Prostate gland (tissue), 2 donors: ENCODE data around the gene PTPN12. TPM values are rescaled to one million over a fixed set of nuclear protein-coding genes. Genes with fewer than 3 reads are reported as not detected.

Experiments
- DNase-seq: peaks from one replicate; pipeline ENCODE4 v3.0.0-alpha.2; 2019; ENCODE audit warnings: low spot score
- H3K27ac ChIP-seq, 2 donors: fragments of 200-600 bp; sonication (generic); 2 replicates each; pipeline ENCODE4 v1.5.1; 2017 to 2019
- H3K27me3 ChIP-seq: fragments of 200-600 bp; sonication (generic); replicated peaks from 2 replicates; pipeline ENCODE4 v1.5.1; 2019; ENCODE audit not compliant: insufficient read depth
- H3K36me3 ChIP-seq, 2 donors: fragments of 200-600 bp; sonication (generic); 1 replicate in 1 of 2; 2 replicates in 1 of 2; pipeline versions ENCODE4 v1.5.1 to v1.8.1; 2017 to 2019
- H3K4me1 ChIP-seq: fragments of 200-600 bp; sonication (generic); replicated peaks from 2 replicates; pipeline ENCODE4 v1.5.1; 2019
- H3K4me3 ChIP-seq, 2 donors: fragments of 200-600 bp; sonication (generic); 2 replicates each; pipeline ENCODE4 v1.5.1; 2017 to 2019
- H3K9me3 ChIP-seq: fragments of 200-600 bp; sonication (generic); 2 replicates; pipeline ENCODE4 v1.5.1; 2017
- CTCF ChIP-seq, 4 experiments: fragments of 200-600 bp in 2 of 4; fragments of 450-650 bp in 2 of 4; sonication (generic) in 2 of 4; IDR thresholded peaks; 1 replicate in 3 of 4; 2 replicates in 1 of 4; pipeline ENCODE4 v1.5.1; 2016 to 2019; ENCODE audit warnings: antibody characterized with exemption in 4 of 4, mild to moderate bottlenecking in 2 of 4, moderate library complexity in 2 of 4
- POLR2A ChIP-seq: fragments of 450-650 bp; IDR thresholded peaks from one replicate; pipeline ENCODE4 v1.6.1; 2016; ENCODE audit warnings: antibody characterized with exemption, mild to moderate bottlenecking
- POLR2AphosphoS5 ChIP-seq: sonication (generic); formaldehyde crosslinking; IDR thresholded peaks from one replicate; pipeline ENCODE4 v1.6.1; 2017; ENCODE audit warnings: antibody characterized with exemption
- WGBS: methylation state at CpG from one replicate; pipeline ENCODE4 v1.1.5; 2018; 5-methylcytosine and 5-hydroxymethylcytosine counted together
- intact Hi-C: fragments of 100-400 bp; cut with DNase I; formaldehyde crosslinking; loops from one replicate; pipeline ENCODE4 v1.14.2; 2022
- total RNA-seq, 2 donors: library from RNA; depleted of rRNA; stranded (reverse); fragments of >200 nt; gene quantifications; one replicate each; pipeline ENCODE4 v1.1.0, GENCODE V29; 2016

The PTPN12 gene
- total RNA-seq, 2 donors from 2014 or later = 28.0 to 63.6 TPM

- TF ChIP-seq POLR2AphosphoS5 (no peak), POLR2A (no peak), CTCF (IDR thresholded peaks at IDR 0.05) (no peak)
- no peaks in the 10 kb centered on the region for H3K4me1 ChIP-seq
- 75% methylated on average over 4 of the region's 4 CpGs for WGBS
- intact Hi-C loops = no loop called here
- DNase-seq = no peak
- H3K27me3 ChIP-seq = no peaks in the 10 kb centered on the region
- H3K4me3 ChIP-seq = no peak overlapping the region
- no peak overlapping the region for H3K27ac ChIP-seq
- H3K36me3 ChIP-seq = no peaks in the 10 kb centered on the region
- no peaks in the 10 kb centered on the region for H3K9me3 ChIP-seq
Observed at GRCh38 chr7:77619314-77619713, 82.2 kb downstream of the PTPN12 start.

GRCh38 chr7:77626586-77627308, 89.7 kb downstream of the PTPN12 start:
- no peaks in the 10 kb centered on the region for H3K36me3 ChIP-seq
- no peak for DNase-seq
- H3K4me3 ChIP-seq = no peak overlapping the region
- no peaks in the 10 kb centered on the region for H3K9me3 ChIP-seq
- intact Hi-C loops = no loop called here
- TF ChIP-seq CTCF (IDR thresholded peaks at IDR 0.05) = no peak
- no peak for TF ChIP-seq POLR2A
- TF ChIP-seq POLR2AphosphoS5 = no peak
- no peak overlapping the region for H3K27ac ChIP-seq
- WGBS = 76% methylated on average over 6 of the region's 6 CpGs
- no peaks in the 10 kb centered on the region for H3K4me1 ChIP-seq
- H3K27me3 ChIP-seq = no peaks in the 10 kb centered on the region

GRCh38 chr7:77627309-77627676, 90.2 kb downstream of the PTPN12 start:
- H3K9me3 ChIP-seq = no peaks in the 10 kb centered on the region
- H3K27me3 ChIP-seq = no peaks in the 10 kb centered on the region
- no peaks in the 10 kb centered on the region for H3K36me3 ChIP-seq
- no peak overlapping the region for H3K27ac ChIP-seq
- no peak for DNase-seq
- TF ChIP-seq CTCF (IDR thresholded peaks at IDR 0.05) = no peak
- TF ChIP-seq POLR2A = no peak
- no peak for TF ChIP-seq POLR2AphosphoS5
- H3K4me1 ChIP-seq = no peaks in the 10 kb centered on the region
- intact Hi-C loops = no loop called here
- H3K4me3 ChIP-seq = no peak overlapping the region

- H3K27me3 ChIP-seq = no peaks in the 10 kb centered on the region
- no peak for DNase-seq
- no peaks in the 10 kb centered on the region for H3K36me3 ChIP-seq
- intact Hi-C loops = no loop called here
- no peak for TF ChIP-seq CTCF (IDR thresholded peaks at IDR 0.05)
- TF ChIP-seq POLR2A = no peak
- no peaks in the 10 kb centered on the region for H3K9me3 ChIP-seq
- H3K4me1 ChIP-seq = no peaks in the 10 kb centered on the region
- no peak overlapping the region for H3K4me3 ChIP-seq
- WGBS = 95% methylated on average over 4 of the region's 4 CpGs
- H3K27ac ChIP-seq = no peak overlapping the region
Observed at GRCh38 chr7:77629797-77630196, 92.7 kb downstream of the PTPN12 start.

- no peak overlapping the region for H3K4me3 ChIP-seq
- TF ChIP-seq POLR2AphosphoS5 = no peak
- TF ChIP-seq POLR2A = no peak
- no peak for TF ChIP-seq CTCF (IDR thresholded peaks at IDR 0.05)
- no peaks in the 10 kb centered on the region for H3K9me3 ChIP-seq
- H3K27ac ChIP-seq = no peak overlapping the region
- no peaks in the 10 kb centered on the region for H3K4me1 ChIP-seq
- H3K36me3 ChIP-seq = no peaks in the 10 kb centered on the region
- no peaks in the 10 kb centered on the region for H3K27me3 ChIP-seq
- 91% methylated on average over 2 of the region's 2 CpGs for WGBS
- intact Hi-C loops = no loop called here
- no peak for DNase-seq
Observed at GRCh38 chr7:77631820-77632219, 94.7 kb downstream of the PTPN12 start.
